HCT116 (cell line): ENCODE results near the gene ZNF576. TPM values are rescaled to one million over a fixed set of nuclear protein-coding genes. Genes with fewer than 3 reads are reported as not detected.
A peak's percentile ranks its signal among the peaks of the same experiment; 100 is the strongest.

Source experiments
- ATAC-seq: fragments of 200-7000 bp; cut with Tn5 transposase; 2 replicates; pipeline ENCODE4 v1.9.1; 2020; ENCODE audit warnings: mild to moderate bottlenecking, moderate library complexity
- BruUV-seq: library from RNA; stranded (reverse); fragments of 400-500 nt; replicated peaks from 2 replicates; lab custom pipeline; 2021; lab: Mats Ljungman, UMichigan
- CTCF ChIA-PET: fragments of 300-600 bp; sonication (Branson Sonifier 250); formaldehyde crosslinking; loops from one replicate; lab custom pipeline; 2021; ENCODE audit warnings: antibody characterized with exemption; lab: Charles Lee
- POLR2A ChIA-PET: fragments of 300-600, 350-600 bp; sonication (Branson Sonifier 250); formaldehyde crosslinking; loops from one replicate; lab custom pipeline; 2021; ENCODE audit warnings: antibody characterized with exemption; lab: Charles Lee
- RAD21 ChIA-PET, 2 experiments: fragments of 300-600 bp; sonication (Branson Sonifier 250); formaldehyde crosslinking; loops; one replicate each; lab custom pipeline; 2023; ENCODE audit warnings: low total read pairs in 2 of 2; ENCODE audit not compliant: uncharacterized antibody in 2 of 2, unreplicated experiment in 2 of 2, low non-redundant PET in 1 of 2; lab: Charles Lee
- DNase-seq: peaks from one replicate; pipeline ENCODE4 v3.0.0-alpha.2; 2010; ENCODE audit warnings: low read depth, low spot score
- H2AFZ ChIP-seq: fragments of 200-600 bp; shearing (Covaris generic), sonication (generic); 2 replicates; pipeline ENCODE4 v1.6.1; 2017; ENCODE audit warnings: low read depth, mixed run types, mixed read lengths, antibody characterized with exemption, low read length; ENCODE audit not compliant: poor library complexity, severe bottlenecking
- H3K27ac ChIP-seq: 2 replicates; pipeline ENCODE4 v1.5.1; 2012; ENCODE audit warnings: low read depth, low read length
- H3K27me3 ChIP-seq: fragments of 200-600 bp; sonication (generic); 2 replicates; pipeline ENCODE4 v1.6.1; 2016; ENCODE audit warnings: mixed run types, low read length, mixed read lengths; ENCODE audit not compliant: insufficient read depth
- H3K36me3 ChIP-seq, 2 experiments: fragments of 200-500 bp in 1 of 2; fragments of 200-600 bp in 1 of 2; sonication (Bioruptor generic) in 1 of 2; sonication (generic) in 1 of 2; 2 replicates each; pipeline versions ENCODE4 v1.5.1 to v1.6.1; 2014 to 2016; ENCODE audit warnings: low read length in 2 of 2, inconsistent platforms in 1 of 2, mixed read lengths in 1 of 2, mixed run types in 1 of 2; ENCODE audit not compliant: insufficient read depth in 2 of 2, control insufficient read depth in 1 of 2
- H3K4me1 ChIP-seq, 2 experiments: fragments of 200-600 bp in 1 of 2; sonication (generic) in 1 of 2; 2 replicates each; pipeline versions ENCODE4 v1.5.1 to v1.6.1; 2012 to 2017; ENCODE audit warnings: low read length in 2 of 2, inconsistent platforms in 1 of 2, mild to moderate bottlenecking in 1 of 2, mixed read lengths in 1 of 2, mixed run types in 1 of 2, moderate library complexity in 1 of 2; ENCODE audit not compliant: insufficient read depth in 2 of 2, control insufficient read depth in 1 of 2
- H3K4me2 ChIP-seq: fragments of 200-600 bp; sonication (generic); 2 replicates; pipeline ENCODE4 v1.6.1; 2017; ENCODE audit warnings: mixed run types, low read length, mixed read lengths
- H3K4me3 ChIP-seq, 2 experiments: fragments of 200-600 bp in 1 of 2; sonication (generic) in 1 of 2; replicated peaks in 1 of 2; 2 replicates each; pipeline ENCODE4 v1.5.1; 2011 to 2016; ENCODE audit warnings: low read length in 2 of 2, control low read depth in 1 of 2, low read depth in 1 of 2, mild to moderate bottlenecking in 1 of 2, mixed read lengths in 1 of 2, mixed run types in 1 of 2
- H3K79me2 ChIP-seq: fragments of 200-600 bp; sonication (generic); 2 replicates; pipeline ENCODE4 v1.6.1; 2017; ENCODE audit warnings: mild to moderate bottlenecking, mixed run types, low read length, moderate library complexity, mixed read lengths; ENCODE audit not compliant: insufficient read depth
- H3K9ac ChIP-seq: fragments of 200-600 bp; sonication (generic); 2 replicates; pipeline ENCODE4 v1.6.1; 2016; ENCODE audit warnings: low read length, mixed read lengths
- H3K9me2 ChIP-seq: fragments of 200-600 bp; sonication (generic), shearing (Covaris generic); 2 replicates; pipeline ENCODE4 v1.6.1; 2017; ENCODE audit warnings: mixed run types, mild to moderate bottlenecking, moderate library complexity; ENCODE audit not compliant: insufficient read depth
- H3K9me3 ChIP-seq, 2 experiments: fragments of 200-500 bp in 1 of 2; fragments of 200-600 bp in 1 of 2; sonication (Bioruptor generic) in 1 of 2; sonication (generic) in 1 of 2; 2 replicates each; pipeline ENCODE4 v1.6.1; 2014 to 2017; ENCODE audit warnings: low read length in 2 of 2, mixed read lengths in 2 of 2, inconsistent platforms in 1 of 2, low read depth in 1 of 2, mild to moderate bottlenecking in 1 of 2, mixed run types in 1 of 2, moderate library complexity in 1 of 2; ENCODE audit not compliant: control insufficient read depth in 1 of 2, insufficient read depth in 1 of 2
- H4K20me1 ChIP-seq: fragments of 200-600 bp; sonication (generic), shearing (Covaris generic); 2 replicates; pipeline ENCODE4 v1.6.1; 2017; ENCODE audit warnings: mixed run types, mild to moderate bottlenecking, moderate library complexity; ENCODE audit not compliant: insufficient read depth
- CBX3 ChIP-seq: IDR thresholded peaks from 2 replicates; pipeline ENCODE4 v1.6.1; 2012; ENCODE audit warnings: low read depth
- ELF1 ChIP-seq: IDR thresholded peaks from 2 replicates; pipeline ENCODE4 v1.6.1; 2012; ENCODE audit warnings: low read depth, borderline replicate concordance
- FOSL1 ChIP-seq: IDR thresholded peaks from 2 replicates; pipeline ENCODE4 v1.6.1; 2012; ENCODE audit warnings: low read depth
- JUND ChIP-seq: IDR thresholded peaks from 2 replicates; pipeline ENCODE4 v1.6.1; 2012
- POLR2A ChIP-seq: IDR thresholded peaks from 2 replicates; pipeline ENCODE4 v1.7.0; 2011; ENCODE audit warnings: borderline replicate concordance; ENCODE audit not compliant: insufficient read depth, insufficient read length; ENCODE audit errors: extremely low read depth
- POLR2AphosphoS5 ChIP-seq: IDR thresholded peaks from 2 replicates; pipeline ENCODE4 v1.6.1; 2011; ENCODE audit warnings: mild to moderate bottlenecking, low read depth, low read length, moderate library complexity
- RAD21 ChIP-seq: IDR thresholded peaks from 2 replicates; pipeline ENCODE4 v1.6.1; 2012; ENCODE audit warnings: low read depth, mild to moderate bottlenecking
- SIN3A ChIP-seq: IDR thresholded peaks from 2 replicates; pipeline ENCODE4 v1.6.1; 2012; ENCODE audit warnings: low read depth
- TCF7L2 ChIP-seq: IDR thresholded peaks from 2 replicates; pipeline ENCODE4 v1.7.0; 2011; ENCODE audit warnings: borderline replicate concordance, inconsistent platforms; ENCODE audit not compliant: insufficient read depth, insufficient read length; ENCODE audit errors: extremely low read depth
- intact Hi-C: fragments of 100-400 bp; cut with micrococcal nuclease; formaldehyde crosslinking; loops from 2 replicates; pipeline ENCODE4 v1.10.0; 2022
- total RNA-seq: library from RNA; stranded (reverse); gene quantifications from one replicate; pipeline ENCODE4 v1.2.1, GENCODE V29; 2021; ENCODE audit not compliant: unreplicated experiment

The ZNF576 gene
- total RNA-seq, 1 experiment from 2014 or later = 11.2 TPM

DNA sequence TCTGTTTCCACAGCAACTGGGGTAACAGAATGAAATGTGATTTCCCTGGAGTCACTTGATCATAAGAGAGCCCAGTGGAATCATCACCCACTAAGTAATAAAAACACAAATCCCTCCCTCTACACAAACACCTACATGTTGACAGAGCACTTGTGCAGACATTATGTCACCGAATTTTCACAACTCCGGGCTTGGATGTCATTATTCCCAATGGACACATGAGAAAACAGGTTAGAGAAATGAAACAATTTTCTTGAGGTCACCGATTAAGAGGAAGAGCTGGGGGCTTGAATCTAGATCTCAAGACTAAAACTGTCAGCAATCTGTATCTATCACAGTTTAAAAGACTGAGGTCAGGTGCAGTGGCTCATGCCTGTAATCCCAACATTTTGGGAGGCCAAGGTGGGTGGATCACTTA lies 24.2 kb upstream of the ZNF576 start (continued):
- TF ChIP-seq TCF7L2 (no peak), JUND (no peak), CBX3 (no peak), SIN3A (no peak), ELF1 (no peak)

DNA sequence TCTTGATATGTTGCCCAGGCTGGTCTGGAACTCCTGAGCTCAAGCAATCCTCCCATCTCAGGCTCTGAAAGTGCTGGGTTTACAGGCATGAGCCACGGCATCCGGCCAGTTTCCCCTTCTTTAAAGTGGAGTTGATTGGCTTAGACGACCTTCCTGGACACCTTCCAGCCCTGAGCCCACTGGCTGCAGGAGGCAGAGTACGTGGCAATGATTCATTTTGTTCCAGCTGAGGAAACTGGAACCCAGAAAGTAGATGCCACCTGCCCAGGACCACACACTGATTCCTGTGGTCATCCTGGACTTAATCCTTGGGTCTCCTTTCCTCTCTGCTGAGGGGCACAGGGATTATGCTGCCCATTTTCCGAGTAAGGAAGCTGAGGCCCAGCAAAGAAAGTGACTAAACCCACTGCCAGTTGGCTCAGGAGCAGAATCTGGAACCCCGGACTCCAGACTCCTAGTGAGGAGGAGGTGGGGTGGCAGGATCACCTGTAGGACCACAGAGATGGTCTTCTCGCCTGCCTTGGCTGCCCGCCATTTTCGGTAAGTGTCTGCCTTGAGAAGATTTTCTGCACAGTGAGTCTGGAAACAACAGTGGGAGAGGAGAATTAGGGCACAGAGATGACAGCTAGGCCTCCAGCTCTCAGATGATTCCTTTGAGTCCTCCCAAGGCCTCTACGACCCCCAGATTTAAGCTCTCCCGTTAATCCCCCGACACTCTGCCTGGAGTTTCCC lies 21.8 kb upstream of the ZNF576 start:
- Histone ChIP-seq H3K79me2 (peaks cover 10% of the 10 kb centered on the region; the same call in 1 of the 2 replicates), H3K4me2 (peak overlapping the region; percentile 89), H2AFZ (no peak overlapping the region), H3K9me2 (no peaks in the 10 kb centered on the region), H3K9me3 (no peaks in the 10 kb centered on the region), H4K20me1 (no peaks in the 10 kb centered on the region), H3K27ac (peak overlapping the region; percentile 70), H3K36me3 (no peaks in the 10 kb centered on the region), H3K27me3 (no peaks in the 10 kb centered on the region), H3K4me1 (peaks cover 11 to 14% of the 10 kb centered on the region in 2 experiments), H3K4me3 (peak overlapping the region; percentile 81 to 85), H3K9ac (peak overlapping the region; percentile 90)
- CTCF ChIA-PET = interaction anchor here (0.7 kb wide), 1 partner anchor 20 kb away, joined by 3 read pairs; no protein-coding TSS in a partner anchor
- RAD21 ChIA-PET = no interaction called here
- intact Hi-C loops = loop anchor here (1.0 kb wide), 1 partner anchor 22 kb away; the partner anchor contains the start of genes IRGQ and ZNF576
- TSS peak; percentile 54 for BruUV-seq
- POLR2A ChIA-PET = interaction anchor here (0.6 to 1.8 kb wide), 2 partner anchors 22 to 29 kb away, joined by 3 to 6 read pairs; partner anchors contain the start of genes IRGQ and ZNF576
- no peak for TF ChIP-seq POLR2A
- no peak for TF ChIP-seq POLR2AphosphoS5
- TF ChIP-seq RAD21 = no peak
- no peak for TF ChIP-seq FOSL1
- ATAC-seq = no peak
- no peak for DNase-seq
